ENCODE measurements around the gene ATP12A. TPM values are rescaled to one million over a fixed set of nuclear protein-coding genes. Genes with fewer than 3 reads are reported as not detected.

Gene ATP12A
- total RNA-seq, 2 donors from 2014 or later = not detected

- Histone ChIP-seq H3K4me3 (no peak overlapping the region), H3K4me1 (peaks cover 0 to 7% of the 10 kb centered on the region in 2 donors), H3K27me3 (no peaks in the 10 kb centered on the region)
These were observed 8.7 kb downstream of the ATP12A start for GRCh38 chr13:24688950-24689349.

GRCh38 chr13:24691381-24691780 lies 11.2 kb downstream of the ATP12A start:
- Histone ChIP-seq H3K27ac (no peak overlapping the region), H3K27me3 (no peaks in the 10 kb centered on the region), H3K4me3 (no peak overlapping the region), H3K36me3 (no peaks in the 10 kb centered on the region), H3K9me3 (no peaks in the 10 kb centered on the region), H3K4me1 (no peaks in the 10 kb centered on the region)
- no peak for DNase-seq (ENCODE audit: low spot score)
- no peak for TF ChIP-seq CTCF (IDR thresholded peaks at IDR 0.05)

More at GRCh38 chr13:24688950-24689349, 8.7 kb downstream of the ATP12A start:
- Histone ChIP-seq H3K27ac (no peak overlapping the region), H3K36me3 (no peaks in the 10 kb centered on the region), H3K9me3 (no peaks in the 10 kb centered on the region)
- TF ChIP-seq CTCF (IDR thresholded peaks at IDR 0.05) = no peak
- DNase-seq (ENCODE audit: low spot score) = no peak

GRCh38 chr13:24692561-24692960 lies 12.4 kb downstream of the ATP12A start:
- DNase-seq (ENCODE audit: low spot score) = peak; percentile 71
- Histone ChIP-seq H3K27me3 (no peaks in the 10 kb centered on the region), H3K4me1 (no peaks in the 10 kb centered on the region), H3K9me3 (no peaks in the 10 kb centered on the region), H3K36me3 (no peaks in the 10 kb centered on the region), H3K4me3 (no peak overlapping the region), H3K27ac (no peak overlapping the region)
- TF ChIP-seq CTCF (IDR thresholded peaks at IDR 0.05) = no peak

GRCh38 chr13:24693862-24694471 lies 13.8 kb downstream of the ATP12A start:
- Histone ChIP-seq H3K27ac (no peak overlapping the region), H3K27me3 (no peaks in the 10 kb centered on the region), H3K36me3 (no peaks in the 10 kb centered on the region), H3K4me1 (no peaks in the 10 kb centered on the region), H3K4me3 (no peak overlapping the region), H3K9me3 (no peaks in the 10 kb centered on the region)
- DNase-seq (ENCODE audit: low spot score) = no peak
- peak; percentile 51 to 72 for TF ChIP-seq CTCF (IDR thresholded peaks at IDR 0.05)

- no peak for TF ChIP-seq CTCF (IDR thresholded peaks at IDR 0.05)
- H3K36me3 ChIP-seq = no peaks in the 10 kb centered on the region
- H3K4me3 ChIP-seq = no peak overlapping the region
- H3K27ac ChIP-seq = no peak overlapping the region
- DNase-seq (ENCODE audit: low spot score) = no peak
- no peaks in the 10 kb centered on the region for H3K27me3 ChIP-seq
- no peaks in the 10 kb centered on the region for H3K4me1 ChIP-seq
- H3K9me3 ChIP-seq = no peaks in the 10 kb centered on the region
These were observed 14.7 kb downstream of the ATP12A start for GRCh38 chr13:24694907-24695306.

GRCh38 chr13:24698686-24699085 lies 18.5 kb downstream of the ATP12A start:
- Histone ChIP-seq H3K27ac (no peak overlapping the region), H3K9me3 (no peaks in the 10 kb centered on the region), H3K36me3 (no peaks in the 10 kb centered on the region), H3K4me3 (no peak overlapping the region), H3K4me1 (no peaks in the 10 kb centered on the region), H3K27me3 (no peaks in the 10 kb centered on the region)
- DNase-seq (ENCODE audit: low spot score) = no peak
- TF ChIP-seq CTCF (IDR thresholded peaks at IDR 0.05) = no peak
